GM21390 (cell line): Measurements from ENCODE around the gene HNRNPM.
"Not testable (repeated sequence)": the region's sequence is repeated elsewhere in the genome, so short reads cannot be mapped to it uniquely, and the experiment has no call there.

ENCODE experiments used
- ATAC-seq: cut with Tn5 transposase; IDR thresholded peaks from one replicate; pipeline ENCODE4 v1.9.1; 2021; ENCODE audit not compliant: unreplicated experiment

Gene HNRNPM

DNA sequence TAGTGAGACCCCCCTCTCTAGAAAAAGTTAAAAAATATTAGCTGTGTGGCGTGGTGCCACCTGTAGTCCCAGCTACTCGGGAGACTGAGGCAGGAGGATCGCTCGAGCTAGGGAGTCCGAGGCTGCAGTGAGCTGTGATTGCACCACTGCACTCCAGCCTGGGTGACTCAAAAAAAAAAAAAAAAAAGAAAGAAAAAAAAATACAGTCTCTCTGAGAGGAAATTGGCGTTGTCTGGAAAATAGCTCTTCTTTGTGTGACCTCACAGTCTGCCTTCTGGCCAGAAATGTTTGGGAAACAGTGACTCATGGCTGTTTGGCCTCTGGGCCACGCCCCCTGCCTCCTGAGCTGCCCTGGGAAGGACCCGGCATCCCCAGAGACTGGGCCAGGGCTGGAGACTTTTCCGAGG, 21.0 kb upstream of the HNRNPM start:
- no peak for ATAC-seq

- not testable (repeated sequence) for ATAC-seq
Measured at GRCh38 chr19:8425331-8425730, 19.4 kb upstream of the HNRNPM start.

GRCh38 chr19:8426283-8426682, 18.5 kb upstream of the HNRNPM start:
- ATAC-seq: no peak

DNA sequence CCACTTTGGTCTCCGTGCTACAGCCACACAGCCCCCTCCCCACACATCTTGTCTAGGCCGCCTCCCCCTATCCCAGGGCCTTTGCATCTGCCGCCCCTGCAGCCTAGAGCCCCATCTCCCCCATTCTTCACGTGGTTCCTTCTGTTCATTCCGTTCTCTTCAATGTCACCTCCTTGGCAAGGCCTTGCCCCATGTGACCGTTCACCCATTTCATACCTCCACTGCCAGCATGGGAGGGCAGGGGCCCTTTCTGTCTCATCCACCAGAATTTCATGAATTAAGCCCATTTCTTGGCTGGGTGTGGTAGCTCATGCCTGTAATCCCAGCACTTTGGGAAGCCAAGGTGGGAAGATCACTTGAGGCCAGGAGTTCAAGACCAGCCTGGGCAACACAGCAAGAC, 15.7 kb upstream of the HNRNPM start:
- ATAC-seq: no peak

GRCh38 chr19:8429826-8430225, 14.9 kb upstream of the HNRNPM start:
- no peak for ATAC-seq

DNA sequence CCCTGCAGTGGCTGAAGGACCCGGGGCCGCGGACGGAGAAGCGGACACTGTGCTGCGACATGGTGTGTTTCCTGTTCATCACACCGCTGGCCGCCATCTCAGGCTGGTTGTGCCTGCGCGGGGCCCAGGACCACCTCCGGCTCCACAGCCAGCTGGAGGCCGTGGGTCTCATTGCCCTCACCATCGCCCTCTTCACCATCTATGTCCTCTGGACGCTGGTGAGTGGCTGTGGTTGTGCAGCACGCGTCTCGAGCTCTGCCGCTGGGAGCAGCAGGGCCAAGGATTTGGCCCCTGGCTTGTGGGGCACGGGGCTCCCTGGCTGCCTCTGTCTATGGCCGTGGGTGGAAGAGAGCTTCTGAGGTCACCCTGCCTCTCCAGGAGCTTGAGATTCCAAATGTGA, 14.1 kb upstream of the HNRNPM start:
- no peak for ATAC-seq

DNA sequence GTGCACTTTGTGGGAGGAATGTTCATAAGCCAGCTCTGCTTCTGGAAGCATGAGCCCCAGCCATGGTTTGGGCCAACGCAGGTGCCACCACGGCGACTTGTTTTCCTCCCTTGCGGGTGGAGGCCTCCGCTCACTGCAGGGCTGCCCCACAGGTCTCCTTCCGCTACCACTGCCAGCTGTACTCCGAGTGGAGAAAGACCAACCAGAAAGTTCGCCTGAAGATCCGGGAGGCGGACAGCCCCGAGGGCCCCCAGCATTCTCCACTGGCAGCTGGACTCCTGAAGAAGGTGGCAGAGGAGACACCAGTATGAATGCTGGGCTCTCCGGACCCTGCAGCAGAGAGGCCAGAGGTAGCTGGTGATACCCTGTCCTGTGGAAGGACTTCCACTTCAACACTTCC, 6.5 kb upstream of the HNRNPM start:
- ATAC-seq: no peak

DNA sequence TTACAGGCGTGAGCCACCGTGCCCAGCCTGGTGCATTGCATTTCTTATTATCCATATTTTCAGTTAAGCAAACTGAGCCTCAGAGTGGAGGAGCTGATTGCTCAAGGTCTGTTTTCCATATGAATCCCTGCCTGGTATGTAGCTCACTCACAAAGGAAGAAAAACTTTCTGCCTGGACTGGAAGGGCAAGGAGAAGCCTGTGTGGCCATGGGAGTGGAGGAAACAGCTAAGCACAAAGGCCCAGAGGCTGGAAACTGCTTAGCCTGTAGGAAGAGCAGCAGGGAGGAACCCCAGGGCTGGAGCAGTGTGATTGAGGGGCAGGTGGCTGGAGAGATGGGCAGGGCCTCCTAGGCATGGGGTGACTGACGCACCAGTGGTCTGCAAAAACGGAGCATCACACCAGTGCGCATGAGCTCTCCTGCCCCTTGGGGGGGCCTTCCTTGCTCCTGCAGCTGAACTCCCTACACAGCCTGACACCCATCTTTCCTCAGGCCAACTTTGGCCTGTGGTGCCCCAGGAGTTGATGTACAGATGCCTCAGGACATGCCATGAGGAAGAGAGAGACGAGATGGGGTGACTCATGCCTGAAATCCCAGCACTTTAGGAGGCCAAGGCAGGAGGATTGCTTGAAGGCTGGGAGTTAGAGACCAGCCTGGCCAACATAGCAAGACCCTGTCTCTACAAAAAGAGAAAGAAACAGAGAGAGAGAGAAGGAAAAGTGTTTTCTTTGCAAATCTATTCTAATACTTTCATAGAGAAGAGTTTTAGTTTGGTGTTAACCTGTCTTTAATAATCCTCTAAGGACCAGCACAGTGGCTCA, 2.8 kb upstream of the HNRNPM start:
- ATAC-seq: no peak

DNA sequence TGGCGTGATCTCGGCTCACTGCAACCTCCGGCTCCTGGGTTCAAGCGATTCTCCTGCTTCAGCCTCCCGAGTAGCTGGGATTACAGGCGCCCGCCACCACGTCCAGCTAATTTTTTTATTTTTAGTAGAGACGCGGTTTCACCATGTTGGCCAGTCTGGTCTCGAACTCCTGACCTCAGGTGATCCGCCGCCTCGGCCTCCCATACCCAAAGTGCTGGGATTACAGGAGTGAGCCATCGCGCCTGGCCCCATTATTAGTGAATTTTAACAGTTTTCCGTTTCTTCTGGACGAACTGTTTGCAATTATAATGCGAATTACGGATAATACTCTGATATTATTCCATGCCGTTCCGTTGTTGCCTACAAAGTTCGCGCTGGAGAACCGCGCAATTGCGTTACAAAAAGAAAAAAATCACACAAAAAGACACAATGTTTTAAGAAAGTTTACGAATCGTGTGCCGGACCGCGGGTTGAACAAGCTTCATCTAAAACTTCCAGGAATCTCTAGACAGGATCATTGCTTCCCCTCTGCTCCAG, 567 bp upstream of the HNRNPM start:
- not testable (repeated sequence) for ATAC-seq

GRCh38 chr19:8445488-8446001, 770 bp downstream of the HNRNPM start:
- ATAC-seq: peak; percentile 22

DNA sequence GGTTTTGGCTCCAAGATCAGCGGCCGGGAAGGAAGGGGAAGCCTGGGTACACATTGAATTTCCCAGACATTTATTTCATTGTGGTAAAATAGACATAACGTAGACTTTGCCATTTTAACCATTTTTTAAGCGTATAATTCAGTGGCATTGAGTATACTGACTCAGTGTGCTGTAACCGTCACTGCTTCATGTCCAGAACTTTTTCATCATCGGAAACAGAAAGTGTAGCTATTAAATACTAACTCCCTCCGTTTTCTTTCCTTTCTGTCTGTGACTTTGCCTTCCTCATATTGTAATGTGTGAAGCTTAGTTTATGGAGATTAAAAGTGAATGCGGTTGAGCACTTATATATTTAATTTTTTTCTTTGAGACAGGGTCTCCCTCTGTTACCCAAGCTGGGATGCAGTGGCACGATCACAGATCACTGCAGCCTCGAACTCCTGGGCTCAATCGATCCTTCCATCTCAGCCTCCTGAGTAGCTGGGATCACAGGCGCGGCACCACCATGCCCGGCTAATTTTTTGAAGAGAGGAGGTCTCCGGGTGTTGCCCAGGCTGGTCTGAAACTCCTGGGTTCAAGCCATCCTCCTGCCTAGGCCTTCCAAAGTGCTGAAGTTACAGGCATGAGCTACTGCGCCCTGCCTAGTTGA, 1.4 kb downstream of the HNRNPM start:
- ATAC-seq: no peak

GRCh38 chr19:8449830-8450229, 5.1 kb downstream of the HNRNPM start:
- ATAC-seq: no peak

DNA sequence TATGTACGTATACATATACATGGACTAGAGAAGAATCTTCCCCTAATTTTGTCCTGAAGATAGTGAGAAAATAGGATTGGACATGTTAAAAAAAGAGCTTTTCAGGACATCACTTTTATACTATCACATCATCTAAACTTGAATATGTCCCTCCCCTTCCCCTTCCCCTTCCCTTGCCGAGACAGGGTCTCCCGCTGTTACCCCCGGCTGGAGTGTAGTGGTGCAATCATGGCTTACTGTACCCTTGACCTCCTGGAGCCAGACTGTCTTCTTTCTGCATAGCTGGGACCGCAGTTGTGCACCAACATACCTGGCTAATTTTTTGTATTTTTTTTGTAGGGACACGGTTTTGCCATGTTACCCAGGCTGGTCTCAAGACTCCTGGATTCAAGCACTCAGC, 6.6 kb downstream of the HNRNPM start:
- no peak for ATAC-seq

- no peak for ATAC-seq
Measured at GRCh38 chr19:8451885-8452284, 7.1 kb downstream of the HNRNPM start.

GRCh38 chr19:8452446-8453123, 7.8 kb downstream of the HNRNPM start:
- ATAC-seq: no peak

- no peak for ATAC-seq
Measured at GRCh38 chr19:8453616-8454015, 8.8 kb downstream of the HNRNPM start.

GRCh38 chr19:8454218-8454617, 9.4 kb downstream of the HNRNPM start:
- no peak for ATAC-seq

DNA sequence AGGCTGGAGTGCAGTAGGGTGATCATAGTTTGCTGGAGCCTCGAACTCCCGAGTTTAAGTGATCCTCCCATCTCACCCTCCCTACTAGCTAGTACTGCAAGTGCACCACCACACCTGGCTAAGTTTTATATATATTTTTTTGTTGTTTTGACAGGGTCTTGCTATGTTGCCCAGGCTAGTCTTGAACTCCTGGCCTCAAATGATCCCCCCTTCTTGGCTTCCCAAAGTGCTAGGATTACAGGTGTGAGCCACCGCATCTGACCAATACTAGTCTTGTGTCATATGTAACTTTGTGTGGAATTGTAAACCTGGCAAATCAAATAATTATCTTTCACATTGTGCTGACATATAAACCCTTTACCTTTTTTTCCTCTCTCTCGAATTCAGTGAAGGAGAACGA, 10.2 kb downstream of the HNRNPM start:
- no peak for ATAC-seq

GRCh38 chr19:8456064-8456463, 11.3 kb downstream of the HNRNPM start:
- no peak for ATAC-seq

- ATAC-seq: no peak
Measured at GRCh38 chr19:8457209-8457608, 12.4 kb downstream of the HNRNPM start.

- ATAC-seq: no peak
Measured at GRCh38 chr19:8457827-8458226, 13.1 kb downstream of the HNRNPM start.

DNA sequence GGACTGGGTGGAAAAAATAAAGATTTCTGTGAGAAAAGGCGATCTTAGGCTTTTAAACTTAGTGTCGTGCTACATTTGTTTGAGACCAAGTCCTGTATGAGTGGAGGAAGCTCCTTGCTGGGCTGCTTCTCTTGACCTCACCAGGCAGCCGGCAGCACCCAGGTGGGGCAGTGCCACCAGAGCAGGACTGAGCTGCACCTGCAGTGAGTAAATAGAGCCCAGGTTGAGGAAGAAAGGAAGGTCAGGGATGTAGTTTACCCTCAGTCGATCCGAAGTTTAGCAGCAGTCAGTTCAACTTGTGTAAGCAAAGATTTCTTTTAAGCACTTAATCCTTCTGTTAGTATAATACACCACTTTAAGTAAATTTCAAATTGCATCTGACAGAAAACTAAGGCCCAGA, 13.6 kb downstream of the HNRNPM start:
- ATAC-seq: no peak
